GM12892 (cell line): ENCODE results near the gene EIF4A3.

ENCODE experiments used
- POLR2A ChIP-seq: IDR thresholded peaks from 2 replicates; pipeline ENCODE4 v1.6.1; 2011; ENCODE audit warnings: low read depth, low read length, control low read depth
- POLR2AphosphoS5 ChIP-seq: IDR thresholded peaks from 2 replicates; pipeline ENCODE4 v1.6.1; 2011; ENCODE audit warnings: low read depth, low read length, control low read depth
- TAF1 ChIP-seq: IDR thresholded peaks from 2 replicates; pipeline ENCODE4 v1.6.1; 2011; ENCODE audit warnings: low read depth, mild to moderate bottlenecking, control low read depth, low read length, borderline replicate concordance

GRCh38 chr17:80113033-80113484, 33.9 kb downstream of the EIF4A3 start:
- TF ChIP-seq POLR2AphosphoS5 (no peak), POLR2A (no peak), TAF1 (no peak)
